22Rv1 (cell line): ENCODE data around the gene C2CD3.
"Not testable (repeated sequence)": the region's sequence is repeated elsewhere in the genome, so short reads cannot be mapped to it uniquely, and the experiment has no call there.

Experiments used
- ZFX ChIP-seq: fragments of 450-650 bp; IDR thresholded peaks from 2 replicates; pipeline ENCODE4 v1.6.1; 2017; ENCODE audit warnings: antibody characterized with exemption, borderline replicate concordance
- TF ChIP-seq, protein P1 (sequence below): fragments of 450-650 bp; IDR thresholded peaks from 2 replicates; pipeline ENCODE4 v1.5.1; 2017; ENCODE audit warnings: mild to moderate bottlenecking

DNA sequence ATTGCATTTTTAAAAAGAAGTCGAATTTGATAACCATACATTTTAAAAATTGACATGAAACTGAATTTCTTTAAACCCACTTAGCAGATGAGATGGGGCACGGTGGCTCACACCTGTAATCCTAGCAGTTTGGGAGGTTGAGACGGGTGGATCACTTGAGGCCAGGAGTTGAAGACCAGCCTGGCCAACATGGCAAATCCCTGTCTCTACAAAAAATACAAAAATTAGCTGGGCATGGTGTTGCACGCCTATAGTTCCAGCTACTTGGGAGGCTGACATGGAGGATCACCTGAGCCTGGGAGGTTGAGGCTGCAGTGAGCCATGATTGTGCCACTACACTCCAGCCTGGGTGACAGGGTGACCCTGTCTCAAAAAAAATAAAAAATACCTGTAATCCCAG lies 185.1 kb downstream of the C2CD3 start:
- TF ChIP-seq, protein P1, sequence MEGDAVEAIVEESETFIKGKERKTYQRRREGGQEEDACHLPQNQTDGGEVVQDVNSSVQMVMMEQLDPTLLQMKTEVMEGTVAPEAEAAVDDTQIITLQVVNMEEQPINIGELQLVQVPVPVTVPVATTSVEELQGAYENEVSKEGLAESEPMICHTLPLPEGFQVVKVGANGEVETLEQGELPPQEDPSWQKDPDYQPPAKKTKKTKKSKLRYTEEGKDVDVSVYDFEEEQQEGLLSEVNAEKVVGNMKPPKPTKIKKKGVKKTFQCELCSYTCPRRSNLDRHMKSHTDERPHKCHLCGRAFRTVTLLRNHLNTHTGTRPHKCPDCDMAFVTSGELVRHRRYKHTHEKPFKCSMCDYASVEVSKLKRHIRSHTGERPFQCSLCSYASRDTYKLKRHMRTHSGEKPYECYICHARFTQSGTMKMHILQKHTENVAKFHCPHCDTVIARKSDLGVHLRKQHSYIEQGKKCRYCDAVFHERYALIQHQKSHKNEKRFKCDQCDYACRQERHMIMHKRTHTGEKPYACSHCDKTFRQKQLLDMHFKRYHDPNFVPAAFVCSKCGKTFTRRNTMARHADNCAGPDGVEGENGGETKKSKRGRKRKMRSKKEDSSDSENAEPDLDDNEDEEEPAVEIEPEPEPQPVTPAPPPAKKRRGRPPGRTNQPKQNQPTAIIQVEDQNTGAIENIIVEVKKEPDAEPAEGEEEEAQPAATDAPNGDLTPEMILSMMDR = not testable (repeated sequence)
- TF ChIP-seq ZFX = not testable (repeated sequence)
